GM12874 (cell line): Measurements from ENCODE around the gene RASAL1.

ENCODE experiments used
- TF ChIP-seq, protein P1 (sequence below): IDR thresholded peaks from 2 replicates; pipeline ENCODE4 v1.5.1; 2011; ENCODE audit warnings: low read depth, mild to moderate bottlenecking, control low read depth, low read length, moderate library complexity; ENCODE audit not compliant: insufficient read depth

Gene RASAL1

DNA sequence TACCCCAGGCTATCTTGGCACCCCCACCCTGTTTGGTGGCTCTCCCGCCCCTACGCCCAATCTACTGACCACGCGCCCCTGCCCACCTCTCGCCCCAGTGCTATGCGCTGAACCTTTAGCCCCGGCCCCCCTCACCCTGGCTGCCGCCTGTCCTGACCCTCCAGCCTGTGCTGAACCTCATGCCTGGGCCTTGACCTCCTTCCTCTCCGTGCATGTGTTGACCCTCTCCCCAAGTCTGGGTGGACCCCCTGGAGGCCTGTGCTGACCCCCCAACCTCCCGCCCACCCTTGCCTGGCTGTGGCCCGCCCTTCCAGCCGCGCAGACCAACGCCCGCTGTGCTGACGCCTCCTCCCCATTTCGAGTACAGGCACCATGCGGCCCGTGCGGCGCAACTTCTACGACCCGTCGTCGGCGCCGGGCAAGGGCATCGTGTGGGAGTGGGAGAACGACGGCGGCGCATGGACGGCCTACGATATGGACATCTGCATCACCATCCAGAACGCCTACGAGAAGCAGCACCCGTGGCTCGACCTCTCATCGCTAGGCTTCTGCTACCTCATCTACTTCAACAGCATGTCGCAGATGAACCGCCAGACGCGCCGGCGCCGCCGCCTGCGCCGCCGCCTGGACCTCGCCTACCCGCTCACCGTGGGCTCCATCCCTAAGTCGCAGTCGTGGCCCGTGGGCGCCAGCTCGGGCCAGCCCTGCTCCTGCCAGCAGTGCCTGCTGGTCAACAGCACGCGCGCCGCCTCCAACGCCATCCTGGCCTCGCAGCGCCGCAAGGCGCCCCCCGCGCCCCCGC is 58.3 kb downstream of the RASAL1 start:
- TF ChIP-seq, protein P1, sequence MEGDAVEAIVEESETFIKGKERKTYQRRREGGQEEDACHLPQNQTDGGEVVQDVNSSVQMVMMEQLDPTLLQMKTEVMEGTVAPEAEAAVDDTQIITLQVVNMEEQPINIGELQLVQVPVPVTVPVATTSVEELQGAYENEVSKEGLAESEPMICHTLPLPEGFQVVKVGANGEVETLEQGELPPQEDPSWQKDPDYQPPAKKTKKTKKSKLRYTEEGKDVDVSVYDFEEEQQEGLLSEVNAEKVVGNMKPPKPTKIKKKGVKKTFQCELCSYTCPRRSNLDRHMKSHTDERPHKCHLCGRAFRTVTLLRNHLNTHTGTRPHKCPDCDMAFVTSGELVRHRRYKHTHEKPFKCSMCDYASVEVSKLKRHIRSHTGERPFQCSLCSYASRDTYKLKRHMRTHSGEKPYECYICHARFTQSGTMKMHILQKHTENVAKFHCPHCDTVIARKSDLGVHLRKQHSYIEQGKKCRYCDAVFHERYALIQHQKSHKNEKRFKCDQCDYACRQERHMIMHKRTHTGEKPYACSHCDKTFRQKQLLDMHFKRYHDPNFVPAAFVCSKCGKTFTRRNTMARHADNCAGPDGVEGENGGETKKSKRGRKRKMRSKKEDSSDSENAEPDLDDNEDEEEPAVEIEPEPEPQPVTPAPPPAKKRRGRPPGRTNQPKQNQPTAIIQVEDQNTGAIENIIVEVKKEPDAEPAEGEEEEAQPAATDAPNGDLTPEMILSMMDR: no peak

DNA sequence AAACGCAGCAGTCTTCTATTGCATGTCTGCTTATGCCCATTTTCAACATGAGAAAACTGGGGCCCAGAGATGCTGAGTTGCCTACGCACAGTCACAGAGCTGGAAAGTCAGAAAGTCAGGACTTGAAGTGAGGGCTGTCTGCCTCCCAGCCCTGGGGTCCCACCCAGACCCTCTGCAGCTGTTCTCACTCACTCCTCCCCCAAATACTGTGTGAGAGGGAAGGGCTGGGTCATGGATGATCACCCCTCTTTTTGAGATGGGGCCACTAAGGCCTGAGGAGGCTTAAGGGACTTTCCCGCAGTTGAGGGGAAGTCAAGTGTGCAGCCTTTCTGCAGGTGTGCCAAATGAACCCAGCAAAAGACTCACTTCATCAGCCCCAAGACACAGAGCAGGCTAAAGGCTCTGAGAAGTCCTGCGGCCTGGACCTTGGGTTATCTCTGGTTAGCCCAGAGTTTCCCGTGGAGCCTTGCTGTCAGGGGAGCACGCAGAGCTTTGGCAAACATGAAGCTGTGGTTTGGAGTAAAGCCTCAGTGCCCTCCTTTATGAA is 60.4 kb downstream of the RASAL1 start:
- TF ChIP-seq, protein P1: no peak

DNA sequence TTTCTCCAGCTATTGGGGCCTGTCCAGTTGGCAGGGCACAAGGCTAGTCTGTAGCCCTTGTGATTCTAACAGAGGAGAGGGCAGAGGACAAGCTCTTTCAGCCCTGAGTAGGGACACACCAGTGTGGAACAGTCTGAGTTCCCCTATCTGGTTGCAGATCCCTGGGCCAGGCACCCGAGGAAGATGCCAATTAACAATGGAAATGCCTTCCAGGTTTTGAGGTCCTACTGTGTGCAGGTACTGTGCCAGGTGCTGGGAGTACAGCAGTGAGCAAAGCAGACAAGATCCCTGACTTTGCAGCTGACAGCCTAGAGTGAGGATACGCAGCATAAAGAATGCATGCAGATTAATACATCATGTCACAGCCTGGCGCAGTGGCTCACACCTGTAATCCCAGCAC is 62.0 kb downstream of the RASAL1 start:
- TF ChIP-seq, protein P1: no peak

DNA sequence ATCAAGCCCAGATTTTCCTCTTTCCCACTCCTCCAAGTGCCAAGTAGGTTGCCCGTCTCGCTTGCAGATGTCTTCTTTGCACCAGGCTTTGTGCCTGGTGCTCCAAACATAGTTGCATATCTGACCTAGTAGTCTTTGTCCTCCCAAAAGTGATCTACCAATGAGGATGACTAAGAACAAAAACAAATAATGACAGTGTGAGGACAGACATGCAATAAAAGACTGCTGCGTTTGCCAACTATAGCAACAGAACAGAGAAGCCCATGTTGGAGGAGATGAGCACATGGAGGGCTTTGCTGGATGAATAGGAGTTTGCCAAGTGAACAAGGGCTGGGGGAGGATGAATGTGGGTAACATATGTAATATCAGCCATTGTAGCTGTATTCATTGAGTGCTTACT is 63.4 kb downstream of the RASAL1 start:
- TF ChIP-seq, protein P1: no peak

DNA sequence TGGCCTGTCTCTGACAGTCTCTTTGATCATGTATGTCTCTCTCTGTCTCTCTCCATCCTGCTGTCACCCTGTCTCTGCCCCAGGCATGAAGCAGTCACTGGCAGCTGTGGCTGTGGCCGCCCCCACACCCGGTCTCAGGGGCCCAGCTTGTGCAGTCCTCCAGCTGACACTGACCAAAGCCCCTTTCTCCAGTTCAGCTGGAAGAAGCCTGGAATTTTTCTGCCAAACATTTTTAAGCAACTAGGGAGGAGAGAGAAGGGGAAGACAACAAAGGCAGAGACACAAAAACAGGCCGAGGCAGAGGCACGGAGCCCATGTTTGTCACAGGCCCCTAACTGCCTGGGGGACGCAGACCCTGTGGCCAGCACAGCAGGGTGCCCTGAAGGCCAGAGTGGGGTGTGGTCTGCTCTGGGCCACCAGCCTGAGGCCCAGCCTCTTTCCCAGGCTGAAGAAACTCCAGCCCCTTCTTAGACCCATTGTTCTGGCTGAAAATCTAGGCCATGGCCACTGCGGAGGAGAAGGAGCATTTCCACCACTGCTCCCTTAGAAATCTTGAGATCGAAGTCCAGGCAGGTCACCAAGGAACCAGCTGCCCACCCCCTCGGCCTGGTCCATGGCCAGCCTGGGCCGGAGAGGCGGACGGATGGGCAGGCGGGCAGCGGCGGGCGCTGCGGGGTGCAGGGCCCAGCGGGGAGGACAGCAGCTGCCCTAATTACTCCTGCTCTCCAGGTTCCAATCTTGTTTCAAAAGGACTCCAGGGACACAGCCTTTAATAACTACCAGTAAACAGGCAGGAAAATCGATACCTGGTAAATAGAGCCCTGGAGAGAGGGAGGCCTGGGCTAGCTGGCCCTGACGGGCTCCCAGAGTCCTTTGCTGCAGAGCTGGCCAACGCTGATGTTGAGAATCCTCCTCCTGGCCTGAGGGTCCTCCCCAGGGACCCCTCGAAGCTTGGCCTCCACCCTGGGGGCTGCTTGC is 64.1 kb downstream of the RASAL1 start:
- TF ChIP-seq, protein P1: no peak

DNA sequence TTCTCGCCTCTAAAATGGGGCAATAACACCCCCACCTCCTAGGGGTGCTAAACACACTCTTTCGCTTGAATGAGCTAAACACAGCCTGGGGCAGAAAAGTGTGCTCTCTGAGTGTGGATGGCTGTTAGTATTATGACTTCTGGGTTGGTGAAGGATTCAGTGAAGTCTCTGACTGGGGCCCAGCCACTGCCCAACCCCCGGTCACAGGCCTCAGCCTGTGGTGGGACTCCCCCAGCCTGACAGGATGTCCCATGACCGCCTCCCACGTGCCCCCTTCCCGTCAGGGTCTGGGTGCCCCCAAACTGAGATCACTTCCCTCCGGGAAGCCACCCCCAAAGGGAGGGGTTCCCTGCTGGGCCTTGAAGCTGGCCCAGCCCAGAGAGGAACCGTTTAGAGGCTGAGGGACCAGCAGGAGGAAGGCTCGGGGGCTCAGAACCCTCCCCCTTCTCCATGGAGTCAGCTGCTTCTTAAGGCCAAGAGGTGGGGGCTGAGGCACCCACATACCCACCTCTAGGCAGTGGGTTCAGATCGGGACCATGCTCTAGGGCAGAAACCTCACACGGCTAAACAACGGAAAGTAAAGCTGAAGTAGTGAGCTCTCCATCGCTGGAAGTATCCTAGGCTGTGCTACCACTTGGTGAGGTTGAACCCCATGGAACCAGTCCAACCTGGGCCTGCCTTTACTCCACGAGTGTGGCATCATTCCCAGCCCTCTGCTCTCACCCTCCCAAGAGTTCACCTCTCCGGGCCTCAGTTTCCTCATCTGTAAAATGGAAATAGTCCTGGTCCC is 65.2 kb downstream of the RASAL1 start:
- TF ChIP-seq, protein P1: no peak
